Thyroid gland (tissue), 4 donors: Measurements from ENCODE around the gene ROCK2. TPM values are rescaled to one million over a fixed set of nuclear protein-coding genes. Genes with fewer than 3 reads are reported as not detected.

Experiments used
- DNase-seq, 2 donors: peaks; one replicate each; pipeline ENCODE4 v3.0.0-alpha.2; 2019
- H3K27ac ChIP-seq, 3 donors: fragments of 200-600 bp; sonication (generic); 1 replicate in 2 of 3; 2 replicates in 1 of 3; pipeline ENCODE4 v1.5.1; 2016 to 2019; ENCODE audit warnings: mild to moderate bottlenecking in 1 of 3, moderate library complexity in 1 of 3
- H3K27me3 ChIP-seq: fragments of 200-600 bp; sonication (generic); one replicate; pipeline ENCODE4 v1.5.1; 2019
- H3K36me3 ChIP-seq, 2 donors: fragments of 200-600 bp; sonication (generic); one replicate each; pipeline ENCODE4 v1.5.1; 2016 to 2019
- H3K4me1 ChIP-seq, 2 donors: fragments of 200-600 bp; sonication (generic); one replicate each; pipeline ENCODE4 v1.5.1; 2017 to 2019
- H3K4me3 ChIP-seq, 3 donors: fragments of 200-600 bp; sonication (generic); replicated peaks in 1 of 3; 1 replicate in 2 of 3; 2 replicates in 1 of 3; pipeline ENCODE4 v1.5.1; 2016; ENCODE audit warnings: mild to moderate bottlenecking in 1 of 3
- H3K9me3 ChIP-seq: fragments of 200-600 bp; sonication (generic); one replicate; pipeline ENCODE4 v1.5.1; 2017
- POLR2A ChIP-seq, 2 donors: fragments of 450-650 bp; IDR thresholded peaks; one replicate each; pipeline ENCODE4 v1.6.1; 2017; ENCODE audit warnings: antibody characterized with exemption in 2 of 2, mild to moderate bottlenecking in 2 of 2, moderate library complexity in 1 of 2
- WGBS, 2 donors: methylation state at CpG; one replicate each; pipeline ENCODE4 v1.1.5; 2017; 5-methylcytosine and 5-hydroxymethylcytosine counted together
- intact Hi-C: fragments of 100-400 bp; cut with DNase I; formaldehyde crosslinking; loops from one replicate; pipeline ENCODE4 v1.15.1; 2023
- total RNA-seq, 4 donors: library from RNA; depleted of rRNA; stranded (reverse); fragments of >200 nt; gene quantifications; one replicate each; pipeline ENCODE4 v1.2.3, GENCODE V29; 2016
- TF ChIP-seq, protein P1 (sequence below), 6 experiments: fragments of 200-600 bp in 3 of 6; fragments of 450-650 bp in 3 of 6; sonication (generic) in 3 of 6; IDR thresholded peaks; one replicate each; pipeline ENCODE4 v1.5.1; 2016 to 2019; ENCODE audit warnings: antibody characterized with exemption in 6 of 6, mild to moderate bottlenecking in 2 of 6, inconsistent platforms in 1 of 6, moderate library complexity in 1 of 6

The ROCK2 gene
- total RNA-seq, 4 donors from 2014 or later: 37.3 to 47.5 (median 42.1) TPM

DNA sequence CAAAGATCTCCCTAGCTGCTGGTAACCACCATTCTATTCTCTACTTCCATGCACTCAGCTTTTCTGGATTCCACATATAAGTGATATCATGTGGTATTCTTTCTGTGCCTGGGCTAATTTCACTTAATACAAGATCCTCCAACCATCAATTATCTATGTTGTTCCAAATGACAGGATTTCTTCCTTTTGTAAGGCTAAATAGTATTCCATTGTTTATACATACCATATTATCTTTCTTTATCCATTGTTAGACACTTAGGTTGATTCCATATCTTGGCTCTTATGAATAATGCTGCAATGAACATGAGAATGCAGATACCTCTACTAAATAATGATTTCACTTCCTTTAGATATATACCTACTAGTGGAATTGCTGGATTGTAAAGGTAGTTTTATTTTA lies 66.2 kb downstream of the ROCK2 start:
- intact Hi-C loops: no loop called here
- Histone ChIP-seq H3K36me3 (no peaks in the 10 kb centered on the region), H3K4me1 (no peaks in the 10 kb centered on the region), H3K9me3 (no peaks in the 10 kb centered on the region), H3K27ac (no peak overlapping the region), H3K4me3 (no peak overlapping the region), H3K27me3 (no peaks in the 10 kb centered on the region)
- TF ChIP-seq POLR2A (IDR thresholded peaks at IDR 0.05): no peak
- TF ChIP-seq, protein P1, sequence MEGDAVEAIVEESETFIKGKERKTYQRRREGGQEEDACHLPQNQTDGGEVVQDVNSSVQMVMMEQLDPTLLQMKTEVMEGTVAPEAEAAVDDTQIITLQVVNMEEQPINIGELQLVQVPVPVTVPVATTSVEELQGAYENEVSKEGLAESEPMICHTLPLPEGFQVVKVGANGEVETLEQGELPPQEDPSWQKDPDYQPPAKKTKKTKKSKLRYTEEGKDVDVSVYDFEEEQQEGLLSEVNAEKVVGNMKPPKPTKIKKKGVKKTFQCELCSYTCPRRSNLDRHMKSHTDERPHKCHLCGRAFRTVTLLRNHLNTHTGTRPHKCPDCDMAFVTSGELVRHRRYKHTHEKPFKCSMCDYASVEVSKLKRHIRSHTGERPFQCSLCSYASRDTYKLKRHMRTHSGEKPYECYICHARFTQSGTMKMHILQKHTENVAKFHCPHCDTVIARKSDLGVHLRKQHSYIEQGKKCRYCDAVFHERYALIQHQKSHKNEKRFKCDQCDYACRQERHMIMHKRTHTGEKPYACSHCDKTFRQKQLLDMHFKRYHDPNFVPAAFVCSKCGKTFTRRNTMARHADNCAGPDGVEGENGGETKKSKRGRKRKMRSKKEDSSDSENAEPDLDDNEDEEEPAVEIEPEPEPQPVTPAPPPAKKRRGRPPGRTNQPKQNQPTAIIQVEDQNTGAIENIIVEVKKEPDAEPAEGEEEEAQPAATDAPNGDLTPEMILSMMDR (IDR thresholded peaks at IDR 0.05): no peak
- DNase-seq: no peak

DNA sequence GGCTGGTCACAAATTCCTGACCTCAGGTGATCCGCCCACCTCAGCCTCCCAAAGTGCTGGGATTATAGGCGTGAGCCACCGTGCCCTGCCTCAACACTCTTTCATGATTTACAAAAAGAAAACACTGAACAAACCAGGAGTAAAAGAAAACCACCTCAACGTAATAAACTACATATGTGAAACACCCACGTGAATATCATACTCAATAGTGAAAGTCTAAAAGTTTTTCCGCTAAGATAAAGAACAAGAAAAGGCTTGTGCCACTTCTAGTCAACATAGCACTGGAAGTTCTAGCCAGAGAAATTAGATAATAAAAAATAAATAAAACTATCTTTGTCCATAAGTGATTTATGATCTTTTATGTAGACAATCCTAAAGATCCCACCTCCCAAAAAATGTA lies 68.5 kb downstream of the ROCK2 start:
- no peak overlapping the region for H3K4me3 ChIP-seq
- intact Hi-C loops: no loop called here
- H3K27me3 ChIP-seq: no peaks in the 10 kb centered on the region
- no peak overlapping the region for H3K27ac ChIP-seq
- no peaks in the 10 kb centered on the region for H3K36me3 ChIP-seq
- no peaks in the 10 kb centered on the region for H3K9me3 ChIP-seq
- DNase-seq: no peak
- H3K4me1 ChIP-seq: no peaks in the 10 kb centered on the region
- WGBS, 2 donors: 87 to 91% methylated on average over 6 of the region's 6 CpGs
- TF ChIP-seq POLR2A (IDR thresholded peaks at IDR 0.05): no peak
- TF ChIP-seq, protein P1 (IDR thresholded peaks at IDR 0.05): no peak

DNA sequence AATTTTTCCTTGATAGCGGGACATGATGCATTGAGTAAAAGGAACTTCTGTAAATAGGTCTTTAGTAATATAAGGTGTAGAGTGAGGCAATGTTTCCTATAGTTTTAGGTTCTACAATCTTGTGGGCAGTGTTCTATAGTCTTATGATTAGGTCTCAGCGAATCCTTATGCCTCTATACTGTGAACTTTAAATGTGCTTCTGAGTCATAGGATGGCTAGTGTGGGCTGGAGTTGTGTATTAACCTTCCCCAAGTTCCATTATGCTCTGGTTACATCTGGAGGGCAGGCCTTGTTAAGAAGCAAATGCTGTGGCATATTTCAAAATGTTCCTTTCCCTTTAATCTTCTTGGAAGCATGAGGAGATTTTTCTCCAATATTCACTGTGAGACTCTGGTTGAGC lies 73.5 kb downstream of the ROCK2 start:
- no peak overlapping the region for H3K4me3 ChIP-seq
- H3K4me1 ChIP-seq: no peaks in the 10 kb centered on the region
- H3K27ac ChIP-seq: no peak overlapping the region
- H3K36me3 ChIP-seq: no peaks in the 10 kb centered on the region
- no peaks in the 10 kb centered on the region for H3K27me3 ChIP-seq
- no peaks in the 10 kb centered on the region for H3K9me3 ChIP-seq
- TF ChIP-seq, protein P1 (IDR thresholded peaks at IDR 0.05): no peak
- TF ChIP-seq POLR2A (IDR thresholded peaks at IDR 0.05): no peak
- DNase-seq: no peak
- intact Hi-C loops: no loop called here
- 94% methylated on average over 2 of the region's 2 CpGs for WGBS, 2 donors

DNA sequence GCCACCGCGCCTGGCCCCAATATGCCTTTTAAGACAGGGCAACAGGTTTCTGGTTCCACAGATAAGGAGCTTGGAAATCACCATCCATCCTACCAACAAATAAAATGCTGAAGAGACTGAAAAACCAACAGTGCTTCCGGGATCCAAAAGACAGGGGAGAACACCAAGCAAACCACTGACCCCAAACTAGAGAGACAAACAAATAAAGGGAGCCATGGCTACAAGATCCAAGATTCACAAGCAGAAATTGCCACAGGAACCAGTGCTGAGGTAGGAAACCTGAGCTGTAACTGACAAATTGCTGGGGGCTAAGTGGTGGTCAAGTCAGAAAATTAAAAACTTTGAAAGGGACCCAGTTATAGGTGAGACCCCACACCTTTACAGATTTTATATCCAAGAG lies 76.5 kb downstream of the ROCK2 start:
- intact Hi-C loops: no loop called here

DNA sequence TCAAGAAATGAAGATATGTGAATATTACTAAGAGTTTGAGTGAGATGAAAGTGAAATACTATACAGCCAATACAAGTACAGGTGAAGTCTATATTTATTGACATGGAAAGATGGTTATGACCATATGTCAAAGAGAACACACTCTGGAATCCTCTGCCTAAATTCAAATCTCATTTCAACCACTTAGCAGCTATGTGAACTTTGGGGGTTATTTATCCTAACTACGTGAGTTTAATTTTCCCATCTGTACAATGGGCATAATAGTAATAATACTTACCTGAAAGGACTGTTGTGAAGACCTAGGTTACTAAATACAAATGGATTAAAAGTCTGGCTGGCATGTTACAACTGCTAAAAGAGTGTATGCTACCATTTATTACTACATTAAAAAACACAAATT lies 79.6 kb downstream of the ROCK2 start:
- no peak overlapping the region for H3K27ac ChIP-seq
- no peaks in the 10 kb centered on the region for H3K9me3 ChIP-seq
- intact Hi-C loops: no loop called here
- no peaks in the 10 kb centered on the region for H3K36me3 ChIP-seq
- no peaks in the 10 kb centered on the region for H3K4me1 ChIP-seq
- H3K4me3 ChIP-seq: no peak overlapping the region
- 98 to 100% methylated on average over 1 of the region's 1 CpG for WGBS, 2 donors
- H3K27me3 ChIP-seq: no peaks in the 10 kb centered on the region
- TF ChIP-seq, protein P1 (IDR thresholded peaks at IDR 0.05): no peak
- no peak for TF ChIP-seq POLR2A (IDR thresholded peaks at IDR 0.05)
- no peak for DNase-seq

More for the DNA sequence above, 76.5 kb downstream of the ROCK2 start:
- DNase-seq: no peak
- no peak overlapping the region for H3K4me3 ChIP-seq
- H3K4me1 ChIP-seq: no peaks in the 10 kb centered on the region
- TF ChIP-seq, protein P1 (IDR thresholded peaks at IDR 0.05): no peak
- TF ChIP-seq POLR2A (IDR thresholded peaks at IDR 0.05): no peak
- H3K27ac ChIP-seq: no peak overlapping the region
- WGBS, 2 donors: 98 to 100% methylated on average over 3 of the region's 3 CpGs
- no peaks in the 10 kb centered on the region for H3K36me3 ChIP-seq
- no peaks in the 10 kb centered on the region for H3K9me3 ChIP-seq
- no peaks in the 10 kb centered on the region for H3K27me3 ChIP-seq
